ENCODE measurements around the gene NHSL2.
A peak's percentile ranks its signal among the peaks of the same experiment; 100 is the strongest.

Gene NHSL2

DNA sequence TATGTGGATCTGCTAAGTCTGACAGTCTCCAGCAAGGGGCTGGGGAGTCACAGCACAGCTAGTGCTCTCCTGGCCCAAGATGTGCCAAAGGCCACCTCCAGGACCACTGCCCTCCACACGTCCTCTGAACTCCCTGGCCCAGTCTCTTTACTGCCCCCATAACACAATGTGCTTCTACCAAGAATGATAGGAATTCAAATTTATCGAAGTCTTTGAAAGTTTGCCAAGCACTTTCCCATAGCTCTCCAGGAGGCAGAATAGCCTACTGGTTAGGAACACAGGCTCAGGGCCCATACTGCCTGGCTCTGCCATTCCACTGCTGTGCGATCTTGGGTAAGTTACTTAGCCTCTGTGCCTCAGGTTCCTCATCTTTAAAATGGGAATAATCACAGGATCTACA lies 86.7 kb downstream of the NHSL2 start:
- no peaks in the 10 kb centered on the region for H4K20me1 ChIP-seq (ENCODE audit: insufficient read depth)
- no peak overlapping the region for H2AFZ ChIP-seq (ENCODE audit: low read depth)
- no peak overlapping the region for H3K9ac ChIP-seq
- no peak overlapping the region for H3K27ac ChIP-seq
- H3K4me3 ChIP-seq (IDR thresholded peaks at IDR 0.05; ENCODE audit: insufficient read depth, low read depth, low read length) = no peak overlapping the region
- no peaks in the 10 kb centered on the region for H3K27me3 ChIP-seq (ENCODE audit: insufficient read depth, low read depth)
- TF ChIP-seq, protein P1, sequence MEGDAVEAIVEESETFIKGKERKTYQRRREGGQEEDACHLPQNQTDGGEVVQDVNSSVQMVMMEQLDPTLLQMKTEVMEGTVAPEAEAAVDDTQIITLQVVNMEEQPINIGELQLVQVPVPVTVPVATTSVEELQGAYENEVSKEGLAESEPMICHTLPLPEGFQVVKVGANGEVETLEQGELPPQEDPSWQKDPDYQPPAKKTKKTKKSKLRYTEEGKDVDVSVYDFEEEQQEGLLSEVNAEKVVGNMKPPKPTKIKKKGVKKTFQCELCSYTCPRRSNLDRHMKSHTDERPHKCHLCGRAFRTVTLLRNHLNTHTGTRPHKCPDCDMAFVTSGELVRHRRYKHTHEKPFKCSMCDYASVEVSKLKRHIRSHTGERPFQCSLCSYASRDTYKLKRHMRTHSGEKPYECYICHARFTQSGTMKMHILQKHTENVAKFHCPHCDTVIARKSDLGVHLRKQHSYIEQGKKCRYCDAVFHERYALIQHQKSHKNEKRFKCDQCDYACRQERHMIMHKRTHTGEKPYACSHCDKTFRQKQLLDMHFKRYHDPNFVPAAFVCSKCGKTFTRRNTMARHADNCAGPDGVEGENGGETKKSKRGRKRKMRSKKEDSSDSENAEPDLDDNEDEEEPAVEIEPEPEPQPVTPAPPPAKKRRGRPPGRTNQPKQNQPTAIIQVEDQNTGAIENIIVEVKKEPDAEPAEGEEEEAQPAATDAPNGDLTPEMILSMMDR (conservative IDR thresholded peaks at IDR 0.05; ENCODE audit: low read depth, low read length) = no peak
- H3K79me2 ChIP-seq (ENCODE audit: insufficient read depth, low read depth) = no peaks in the 10 kb centered on the region
- no peaks in the 10 kb centered on the region for H3K36me3 ChIP-seq (ENCODE audit: insufficient read depth)
- H3K4me1 ChIP-seq (ENCODE audit: low read depth, poor library complexity, severe bottlenecking) = peaks cover 5% of the 10 kb centered on the region
- no peak overlapping the region for H3K4me2 ChIP-seq

DNA sequence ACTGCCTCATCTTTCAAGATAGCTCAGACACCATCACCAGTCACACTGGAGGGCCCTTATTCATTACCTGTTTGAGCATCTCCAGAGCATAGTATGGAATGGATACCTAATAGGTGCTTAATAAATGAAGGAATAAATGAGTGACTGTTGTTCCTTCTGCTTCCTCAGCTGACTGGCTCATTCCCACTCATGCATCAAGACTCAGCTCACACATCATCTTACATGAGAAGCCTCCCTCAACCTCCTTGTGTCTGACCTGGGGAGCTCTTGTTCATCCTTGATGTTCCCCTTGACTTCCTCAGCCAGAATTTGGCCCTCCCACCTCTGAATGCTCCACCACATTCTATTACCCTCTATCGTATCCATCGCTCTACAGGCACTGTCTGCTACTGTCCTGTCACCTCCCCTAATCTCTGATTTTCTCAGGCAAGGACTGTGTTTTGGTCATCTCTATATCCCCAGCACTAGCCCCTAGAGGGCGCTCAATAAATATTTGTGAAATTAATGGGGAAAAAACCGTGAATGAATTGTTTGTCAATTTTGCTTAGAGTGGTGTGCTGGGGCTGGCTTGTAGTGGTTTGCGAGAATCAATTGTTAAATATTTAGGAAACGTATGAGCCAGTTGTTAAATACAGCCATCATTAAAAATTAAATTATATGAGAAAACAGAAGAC lies 88.3 kb downstream of the NHSL2 start:
- Histone ChIP-seq H3K4me2 (no peak overlapping the region), H3K4me1 (ENCODE audit: low read depth, poor library complexity, severe bottlenecking) (peaks cover 5% of the 10 kb centered on the region), H2AFZ (ENCODE audit: low read depth) (no peak overlapping the region), H3K36me3 (ENCODE audit: insufficient read depth) (no peaks in the 10 kb centered on the region), H3K27me3 (ENCODE audit: insufficient read depth, low read depth) (no peaks in the 10 kb centered on the region), H3K9ac (no peak overlapping the region), H4K20me1 (ENCODE audit: insufficient read depth) (no peaks in the 10 kb centered on the region), H3K4me3 (IDR thresholded peaks at IDR 0.05; ENCODE audit: insufficient read depth, low read depth, low read length) (no peak overlapping the region), H3K79me2 (ENCODE audit: insufficient read depth, low read depth) (no peaks in the 10 kb centered on the region), H3K27ac (no peak overlapping the region)
- TF ChIP-seq, protein P1 (conservative IDR thresholded peaks at IDR 0.05; ENCODE audit: low read depth, low read length) = peak; percentile 82

DNA sequence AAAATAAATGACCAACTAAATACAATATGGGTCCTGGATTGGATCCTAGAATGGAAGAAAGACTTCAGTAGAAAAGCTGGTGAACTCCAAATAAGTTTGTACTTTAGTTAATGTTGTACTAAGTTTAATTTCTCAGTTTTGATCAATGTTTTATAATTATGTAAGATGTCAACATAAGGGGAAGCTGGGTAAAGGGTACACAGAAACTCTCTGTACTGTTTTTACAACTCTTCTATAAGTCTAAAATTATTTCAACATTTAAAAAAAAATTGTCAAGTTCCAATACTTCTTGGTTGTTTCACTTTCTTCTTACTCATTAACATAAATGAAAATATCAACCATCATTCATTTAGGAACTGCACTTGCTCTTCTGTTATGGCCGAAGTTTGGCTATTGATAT lies 88.9 kb downstream of the NHSL2 start:
- H2AFZ ChIP-seq (ENCODE audit: low read depth) = no peak overlapping the region
- H4K20me1 ChIP-seq (ENCODE audit: insufficient read depth) = no peaks in the 10 kb centered on the region
- no peak overlapping the region for H3K9ac ChIP-seq
- H3K4me1 ChIP-seq (ENCODE audit: low read depth, poor library complexity, severe bottlenecking) = peaks cover 5% of the 10 kb centered on the region
- no peaks in the 10 kb centered on the region for H3K36me3 ChIP-seq (ENCODE audit: insufficient read depth)
- no peak overlapping the region for H3K4me3 ChIP-seq (IDR thresholded peaks at IDR 0.05; ENCODE audit: insufficient read depth, low read depth, low read length)
- no peaks in the 10 kb centered on the region for H3K27me3 ChIP-seq (ENCODE audit: insufficient read depth, low read depth)
- no peak overlapping the region for H3K27ac ChIP-seq
- H3K4me2 ChIP-seq = no peak overlapping the region
- TF ChIP-seq, protein P1 (conservative IDR thresholded peaks at IDR 0.05; ENCODE audit: low read depth, low read length) = no peak
- H3K79me2 ChIP-seq (ENCODE audit: insufficient read depth, low read depth) = no peaks in the 10 kb centered on the region

DNA sequence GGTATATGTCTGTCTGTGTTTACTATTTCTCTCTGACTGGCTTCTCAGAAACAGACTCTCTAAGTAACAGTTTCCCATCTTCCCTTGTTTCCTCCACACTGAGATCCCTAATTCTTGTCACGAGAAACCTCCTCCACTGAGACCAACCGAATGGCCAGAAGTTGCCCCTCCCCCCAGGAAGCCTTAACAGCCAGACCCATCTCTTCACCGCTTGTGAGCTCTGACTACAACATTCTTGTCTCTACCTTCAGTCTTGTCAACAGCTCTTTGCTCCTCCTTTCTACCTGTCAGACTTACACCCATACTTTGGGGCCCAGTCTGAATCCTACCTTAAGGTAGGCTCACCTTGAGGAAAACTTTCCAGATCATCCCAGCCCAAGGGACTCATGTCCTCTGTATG lies 90.8 kb downstream of the NHSL2 start:
- H3K27me3 ChIP-seq (ENCODE audit: insufficient read depth, low read depth) = no peaks in the 10 kb centered on the region
- TF ChIP-seq, protein P1 (conservative IDR thresholded peaks at IDR 0.05; ENCODE audit: low read depth, low read length) = no peak
- no peaks in the 10 kb centered on the region for H3K79me2 ChIP-seq (ENCODE audit: insufficient read depth, low read depth)
- no peak overlapping the region for H3K4me2 ChIP-seq
- H3K36me3 ChIP-seq (ENCODE audit: insufficient read depth) = no peaks in the 10 kb centered on the region
- H2AFZ ChIP-seq (ENCODE audit: low read depth) = no peak overlapping the region
- H4K20me1 ChIP-seq (ENCODE audit: insufficient read depth) = no peaks in the 10 kb centered on the region
- H3K27ac ChIP-seq = no peak overlapping the region
- H3K4me1 ChIP-seq (ENCODE audit: low read depth, poor library complexity, severe bottlenecking) = peaks cover 5% of the 10 kb centered on the region
- no peak overlapping the region for H3K4me3 ChIP-seq (IDR thresholded peaks at IDR 0.05; ENCODE audit: insufficient read depth, low read depth, low read length)
- no peak overlapping the region for H3K9ac ChIP-seq

Measured in KMS-11 (cell line).